GM21825 (cell line): ENCODE measurements around the gene SRPRA.
A peak's percentile ranks its signal among the peaks of the same experiment; 100 is the strongest.
"Not testable (repeated sequence)": the region's sequence is repeated elsewhere in the genome, so short reads cannot be mapped to it uniquely, and the experiment has no call there.

Experiments
- ATAC-seq: cut with Tn5 transposase; IDR thresholded peaks from one replicate; pipeline ENCODE4 v1.9.1; 2021; ENCODE audit warnings: mild to moderate bottlenecking, moderate library complexity; ENCODE audit not compliant: unreplicated experiment

SRPRA gene

GRCh38 chr11:126282736-126283591 lies 14.3 kb upstream of the SRPRA start, which contains the start of gene TIRAP:
Gene TIRAP, plus strand, starts transcription at chr11:126283093. Its CDS starts 7,802 bp downstream, at chr11:126290895.
- ATAC-seq, result peak; percentile 59

DNA sequence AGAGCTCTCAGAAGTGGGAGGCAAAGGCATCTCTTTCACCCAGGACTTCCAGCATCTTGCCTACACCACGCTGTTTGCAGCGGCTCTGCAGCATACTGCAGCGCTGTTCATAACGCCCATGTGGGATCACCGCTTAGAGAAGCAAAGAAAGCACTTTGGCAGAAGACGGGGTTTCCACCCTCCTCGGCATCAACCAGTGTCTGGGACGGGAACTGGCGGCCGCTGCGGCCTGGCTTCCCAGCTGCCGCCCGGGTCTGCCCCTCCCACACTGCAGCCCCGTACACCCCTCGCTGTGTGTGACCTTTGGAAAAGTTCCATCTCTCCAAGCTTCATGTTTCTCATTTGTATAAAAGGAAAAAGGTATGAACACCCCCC lies 13.7 kb upstream of the SRPRA start:
- no peak for ATAC-seq

- ATAC-seq, result no peak
These were observed 13.0 kb upstream of the SRPRA start for GRCh38 chr11:126281666-126282175.

- no peak for ATAC-seq
These were observed 12.6 kb upstream of the SRPRA start for GRCh38 chr11:126281245-126281644.

GRCh38 chr11:126280595-126280994 lies 11.9 kb upstream of the SRPRA start:
- no peak for ATAC-seq

DNA sequence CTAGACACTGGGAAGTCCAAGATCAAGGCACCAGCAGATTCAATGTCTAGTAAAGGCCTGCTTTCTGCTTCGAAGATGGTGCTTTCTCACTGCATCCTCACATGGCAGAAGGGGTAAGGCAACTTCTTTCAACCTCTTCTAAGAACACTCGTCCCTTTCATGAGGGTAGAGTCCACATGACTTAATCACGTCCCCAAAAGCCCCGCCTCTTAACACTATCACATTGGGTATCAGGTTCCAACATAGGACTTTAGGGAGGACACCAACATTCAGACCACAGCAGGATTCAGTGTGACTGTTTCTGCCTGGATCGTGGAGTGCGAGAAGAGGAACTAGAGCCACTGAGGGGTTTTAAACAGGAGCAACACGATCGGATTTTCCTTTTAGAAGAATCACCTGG lies 10.5 kb upstream of the SRPRA start:
- no peak for ATAC-seq

- no peak for ATAC-seq
These were observed 9.1 kb upstream of the SRPRA start for GRCh38 chr11:126277780-126278179.

GRCh38 chr11:126277322-126277721 lies 8.6 kb upstream of the SRPRA start:
- no peak for ATAC-seq

- no peak for ATAC-seq
These were observed 361 bp downstream of the SRPRA start for GRCh38 chr11:126268361-126268707.

- no peak for ATAC-seq
These were observed 1.0 kb downstream of the SRPRA start for GRCh38 chr11:126267650-126268049.

DNA sequence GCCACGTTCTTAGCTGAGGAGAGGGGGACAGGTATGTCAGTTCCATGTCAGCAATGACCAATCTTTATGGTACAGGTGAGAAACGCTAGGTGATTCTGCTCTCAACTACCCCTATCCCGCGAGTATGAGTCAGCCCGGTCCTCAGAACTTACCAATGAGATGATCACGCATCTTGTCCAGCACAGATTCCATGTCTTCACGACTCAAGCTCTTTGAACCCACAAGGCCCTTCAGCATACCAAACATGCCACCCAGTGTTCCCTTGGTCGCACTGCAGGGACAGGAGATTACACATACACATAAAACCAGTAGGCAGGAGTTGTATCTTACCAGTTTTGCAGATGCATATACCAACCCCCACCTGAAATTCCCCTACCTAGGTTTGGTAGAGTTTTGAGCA lies 2.9 kb downstream of the SRPRA start:
- ATAC-seq, result no peak

DNA sequence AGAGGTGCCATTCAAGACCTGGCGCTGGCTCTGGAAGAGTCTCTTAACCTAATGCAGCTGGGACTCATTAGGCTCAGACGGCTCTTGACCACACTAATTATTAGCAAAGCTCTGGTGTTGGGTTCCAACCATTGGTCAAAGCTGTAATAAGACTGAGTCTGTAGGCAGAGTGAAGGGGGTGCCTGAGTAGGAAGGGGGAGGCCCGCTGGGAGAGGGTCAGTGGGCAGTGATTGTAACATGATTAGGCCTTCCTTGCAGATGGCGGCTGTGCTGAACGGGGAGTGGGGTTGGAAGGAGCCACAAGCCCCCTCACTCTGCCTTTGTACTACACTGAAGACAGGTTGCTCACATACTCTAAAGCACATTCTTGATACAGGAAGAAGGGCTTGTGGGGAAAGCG lies 5.2 kb downstream of the SRPRA start:
- ATAC-seq, result no peak

DNA sequence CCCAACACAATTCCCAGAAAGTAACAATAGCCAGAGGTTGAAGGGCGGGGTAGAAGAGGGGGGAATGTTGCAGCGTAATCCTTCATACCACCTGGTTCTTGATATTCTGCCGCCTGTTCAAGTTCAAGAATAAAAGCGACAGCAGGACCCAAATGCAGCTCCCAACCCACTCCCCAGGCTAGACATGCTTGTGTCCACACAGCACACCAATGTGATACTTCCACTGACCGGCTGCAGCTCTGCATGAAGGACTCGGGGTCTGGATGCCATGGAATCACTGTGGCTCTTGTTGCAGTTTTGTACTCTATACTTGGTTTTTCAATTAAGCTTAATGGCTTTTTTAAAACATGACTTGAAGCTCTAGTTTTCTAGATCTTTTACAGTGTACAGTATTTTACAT lies 6.5 kb downstream of the SRPRA start:
- ATAC-seq, result no peak

- ATAC-seq, result no peak
These were observed 10.9 kb downstream of the SRPRA start for GRCh38 chr11:126257764-126258163.

GRCh38 chr11:126257144-126257543 lies 11.6 kb downstream of the SRPRA start:
- no peak for ATAC-seq

DNA sequence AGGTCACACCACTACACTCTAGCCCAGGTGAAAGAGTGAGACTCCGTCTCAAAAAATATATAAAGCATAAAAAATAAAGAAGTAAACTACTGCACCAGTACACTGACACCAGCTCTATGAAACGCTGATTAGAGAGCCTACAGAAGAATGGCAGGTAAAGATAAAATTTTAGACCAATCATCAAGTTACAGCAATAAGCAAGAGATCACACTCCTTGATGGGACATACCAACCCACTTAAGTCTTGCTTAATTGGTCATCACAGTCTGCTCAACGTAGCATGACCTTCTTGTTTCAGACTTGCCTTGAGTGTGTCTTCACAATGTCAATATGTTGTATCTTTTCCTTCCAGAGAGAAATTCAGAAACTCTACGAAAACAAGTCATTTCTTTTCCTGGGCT lies 12.5 kb downstream of the SRPRA start:
- no peak for ATAC-seq

GRCh38 chr11:126255507-126255906 lies 13.2 kb downstream of the SRPRA start:
- not testable (repeated sequence) for ATAC-seq

GRCh38 chr11:126254819-126255218 lies 13.9 kb downstream of the SRPRA start:
- ATAC-seq, result no peak

- ATAC-seq, result no peak
These were observed 15.4 kb downstream of the SRPRA start for GRCh38 chr11:126253265-126253664.

DNA sequence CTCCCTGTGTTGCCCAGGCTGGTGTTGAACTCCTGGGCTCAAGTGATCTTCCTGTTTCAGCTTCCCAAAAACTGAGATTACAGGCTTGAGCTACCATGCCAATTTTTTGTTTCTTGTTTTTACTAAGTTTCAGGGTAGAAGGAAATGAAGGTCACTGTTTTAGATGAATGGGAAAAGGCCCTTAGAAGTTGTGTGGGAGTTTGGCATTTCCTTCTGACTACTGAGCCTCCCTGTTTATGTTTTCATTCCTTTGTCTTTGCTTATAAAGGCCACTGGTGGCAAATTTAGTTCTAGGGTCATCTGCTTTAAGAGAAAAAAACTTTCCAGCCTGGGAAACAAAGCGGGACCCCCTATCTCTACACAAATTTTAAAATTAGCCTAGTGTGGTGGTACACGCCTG lies 22.1 kb downstream of the SRPRA start:
- ATAC-seq, result no peak

GRCh38 chr11:126233391-126233790 lies 35.3 kb downstream of the SRPRA start:
- no peak for ATAC-seq

GRCh38 chr11:126232683-126233082 lies 36.0 kb downstream of the SRPRA start:
- ATAC-seq, result no peak
